ENCODE results near the gene PANX1. TPM values are rescaled to one million over a fixed set of nuclear protein-coding genes. Genes with fewer than 3 reads are reported as not detected.
A peak's percentile ranks its signal among the peaks of the same experiment; 100 is the strongest.

PANX1 gene
- total and polyA plus RNA-seq, 2 experiments from 2014 or later: 25.1 to 58.1 TPM

- Histone ChIP-seq H3K27ac (no peak overlapping the region), H4K20me1 (ENCODE audit: insufficient read depth, poor library complexity, severe bottlenecking) (no peaks in the 10 kb centered on the region), H3K9me3 (ENCODE audit: low read depth) (no peaks in the 10 kb centered on the region), H3K79me2 (peaks cover 88% of the 10 kb centered on the region), H3K4me2 (no peak overlapping the region), H3K9me2 (replicated peaks; ENCODE audit: insufficient read depth) (no peaks in the 10 kb centered on the region), H3K27me3 (no peaks in the 10 kb centered on the region), H3K36me3 (replicated peaks; ENCODE audit: insufficient read depth, low read depth) (no peaks in the 10 kb centered on the region), H3K4me3 (no peak overlapping the region), H3K4me1 (ENCODE audit: insufficient read depth) (peaks cover 10% of the 10 kb centered on the region), H2AFZ (no peak overlapping the region)
- DNase-seq (ENCODE audit: low spot score): no peak
- TF ChIP-seq EZH2 (IDR thresholded peaks at IDR 0.05; ENCODE audit: borderline replicate concordance) (no peak), EZH2phosphoT487 (IDR thresholded peaks at IDR 0.05; ENCODE audit: low read depth, severe bottlenecking, unreplicated experiment) (no peak)
- TF ChIP-seq, protein P1, sequence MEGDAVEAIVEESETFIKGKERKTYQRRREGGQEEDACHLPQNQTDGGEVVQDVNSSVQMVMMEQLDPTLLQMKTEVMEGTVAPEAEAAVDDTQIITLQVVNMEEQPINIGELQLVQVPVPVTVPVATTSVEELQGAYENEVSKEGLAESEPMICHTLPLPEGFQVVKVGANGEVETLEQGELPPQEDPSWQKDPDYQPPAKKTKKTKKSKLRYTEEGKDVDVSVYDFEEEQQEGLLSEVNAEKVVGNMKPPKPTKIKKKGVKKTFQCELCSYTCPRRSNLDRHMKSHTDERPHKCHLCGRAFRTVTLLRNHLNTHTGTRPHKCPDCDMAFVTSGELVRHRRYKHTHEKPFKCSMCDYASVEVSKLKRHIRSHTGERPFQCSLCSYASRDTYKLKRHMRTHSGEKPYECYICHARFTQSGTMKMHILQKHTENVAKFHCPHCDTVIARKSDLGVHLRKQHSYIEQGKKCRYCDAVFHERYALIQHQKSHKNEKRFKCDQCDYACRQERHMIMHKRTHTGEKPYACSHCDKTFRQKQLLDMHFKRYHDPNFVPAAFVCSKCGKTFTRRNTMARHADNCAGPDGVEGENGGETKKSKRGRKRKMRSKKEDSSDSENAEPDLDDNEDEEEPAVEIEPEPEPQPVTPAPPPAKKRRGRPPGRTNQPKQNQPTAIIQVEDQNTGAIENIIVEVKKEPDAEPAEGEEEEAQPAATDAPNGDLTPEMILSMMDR (IDR thresholded peaks at IDR 0.05; ENCODE audit: poor library complexity): no peak
Observed at GRCh38 chr11:94170953-94171352, 42.3 kb downstream of the PANX1 start.

GRCh38 chr11:94171693-94172440, 43.2 kb downstream of the PANX1 start:
- Histone ChIP-seq H3K9me2 (replicated peaks; ENCODE audit: insufficient read depth) (no peaks in the 10 kb centered on the region), H3K4me1 (ENCODE audit: insufficient read depth) (peaks cover 10% of the 10 kb centered on the region), H3K36me3 (replicated peaks; ENCODE audit: insufficient read depth, low read depth) (no peaks in the 10 kb centered on the region), H3K27me3 (no peaks in the 10 kb centered on the region), H3K4me2 (no peak overlapping the region), H3K4me3 (no peak overlapping the region), H4K20me1 (ENCODE audit: insufficient read depth, poor library complexity, severe bottlenecking) (no peaks in the 10 kb centered on the region), H3K27ac (no peak overlapping the region), H2AFZ (no peak overlapping the region), H3K9me3 (ENCODE audit: low read depth) (no peaks in the 10 kb centered on the region), H3K79me2 (peaks cover 88% of the 10 kb centered on the region)
- DNase-seq (ENCODE audit: low spot score): peak; percentile 56
- 62% methylated on average over 8 of the region's 8 CpGs for WGBS (ENCODE audit: low lambda C conversion rate, missing lambda C conversion rate)
- TF ChIP-seq, protein P1 (IDR thresholded peaks at IDR 0.05; ENCODE audit: poor library complexity): peak; percentile 57
- TF ChIP-seq EZH2phosphoT487 (IDR thresholded peaks at IDR 0.05; ENCODE audit: low read depth, severe bottlenecking, unreplicated experiment): no peak

- TF ChIP-seq EZH2 (IDR thresholded peaks at IDR 0.05; ENCODE audit: borderline replicate concordance): no peak
- H2AFZ ChIP-seq: no peak overlapping the region
- no peaks in the 10 kb centered on the region for H3K9me3 ChIP-seq (ENCODE audit: low read depth)
- no peak for DNase-seq (ENCODE audit: low spot score)
- H3K79me2 ChIP-seq: peaks cover 62% of the 10 kb centered on the region
- H3K9me2 ChIP-seq (replicated peaks; ENCODE audit: insufficient read depth): no peaks in the 10 kb centered on the region
- peaks cover 15% of the 10 kb centered on the region for H3K4me1 ChIP-seq (ENCODE audit: insufficient read depth)
- H3K36me3 ChIP-seq (replicated peaks; ENCODE audit: insufficient read depth, low read depth): no peaks in the 10 kb centered on the region
- H3K4me2 ChIP-seq: no peak overlapping the region
- H3K27ac ChIP-seq: no peak overlapping the region
- H3K4me3 ChIP-seq: no peak overlapping the region
- WGBS (ENCODE audit: low lambda C conversion rate, missing lambda C conversion rate): 79% methylated on average over 2 of the region's 2 CpGs
- no peaks in the 10 kb centered on the region for H4K20me1 ChIP-seq (ENCODE audit: insufficient read depth, poor library complexity, severe bottlenecking)
- H3K27me3 ChIP-seq: no peaks in the 10 kb centered on the region
Observed at GRCh38 chr11:94175535-94175934, 46.9 kb downstream of the PANX1 start.

DNA sequence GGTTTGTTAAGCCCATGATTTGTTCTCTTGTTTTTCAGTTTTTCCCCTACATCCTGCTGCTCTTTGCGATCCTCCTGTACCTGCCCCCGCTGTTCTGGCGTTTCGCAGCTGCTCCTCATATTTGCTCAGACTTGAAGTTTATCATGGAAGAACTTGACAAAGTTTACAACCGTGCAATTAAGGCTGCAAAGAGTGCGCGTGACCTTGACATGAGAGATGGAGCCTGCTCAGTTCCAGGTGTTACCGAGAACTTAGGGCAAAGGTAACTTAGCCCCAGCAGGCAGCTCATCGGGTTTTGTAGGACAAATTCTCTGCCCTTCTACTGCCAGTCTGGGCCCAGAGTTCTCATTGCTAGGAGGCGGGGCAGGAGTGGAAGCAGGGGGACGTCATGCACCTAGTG, 49.7 kb downstream of the PANX1 start:
- peak; percentile 68 for DNase-seq (ENCODE audit: low spot score)
- WGBS (ENCODE audit: low lambda C conversion rate, missing lambda C conversion rate): 81% methylated on average over 11 of the region's 11 CpGs
- no peaks in the 10 kb centered on the region for H4K20me1 ChIP-seq (ENCODE audit: insufficient read depth, poor library complexity, severe bottlenecking)
- no peaks in the 10 kb centered on the region for H3K9me2 ChIP-seq (replicated peaks; ENCODE audit: insufficient read depth)
- H3K4me2 ChIP-seq: no peak overlapping the region
- no peaks in the 10 kb centered on the region for H3K27me3 ChIP-seq
- peak overlapping the region; percentile 60 for H3K27ac ChIP-seq
- H3K4me3 ChIP-seq: no peak overlapping the region
- TF ChIP-seq EZH2phosphoT487 (IDR thresholded peaks at IDR 0.05; ENCODE audit: low read depth, severe bottlenecking, unreplicated experiment): no peak
- TF ChIP-seq, protein P1 (IDR thresholded peaks at IDR 0.05; ENCODE audit: poor library complexity): no peak
- no peak for TF ChIP-seq EZH2 (IDR thresholded peaks at IDR 0.05; ENCODE audit: borderline replicate concordance)
- peaks cover 43% of the 10 kb centered on the region for H3K79me2 ChIP-seq
- H3K9me3 ChIP-seq (ENCODE audit: low read depth): no peaks in the 10 kb centered on the region
- no peak overlapping the region for H2AFZ ChIP-seq
- H3K36me3 ChIP-seq (replicated peaks; ENCODE audit: insufficient read depth, low read depth): no peaks in the 10 kb centered on the region
- H3K4me1 ChIP-seq (ENCODE audit: insufficient read depth): peaks cover 27% of the 10 kb centered on the region
